COLO668 (cell line): ENCODE results near the gene ENO2.
A peak's percentile ranks its signal among the peaks of the same experiment; 100 is the strongest.
"Not testable (repeated sequence)": the region's sequence is repeated elsewhere in the genome, so short reads cannot be mapped to it uniquely, and the experiment has no call there.

ENCODE experiments used
- DNase-seq: peaks from one replicate; lab custom pipeline; 2025; ENCODE audit not compliant: unreplicated experiment; lab: John Stamatoyannopoulos, UW

The ENO2 gene

GRCh38 chr12:6886206-6886999 is 28.0 kb upstream of the ENO2 start:
- not testable (repeated sequence) for DNase-seq

GRCh38 chr12:6887460-6887859 is 26.9 kb upstream of the ENO2 start:
- no peak for DNase-seq

- no peak for DNase-seq
These were observed 26.0 kb upstream of the ENO2 start for GRCh38 chr12:6888360-6888759.

- not testable (repeated sequence) for DNase-seq
These were observed 25.6 kb upstream of the ENO2 start for GRCh38 chr12:6888794-6889193.

GRCh38 chr12:6889775-6890573 is 24.4 kb upstream of the ENO2 start:
- not testable (repeated sequence) for DNase-seq

GRCh38 chr12:6890789-6891645 is 23.4 kb upstream of the ENO2 start:
- DNase-seq, result peak; percentile 96

GRCh38 chr12:6891646-6892001 is 22.8 kb upstream of the ENO2 start:
- DNase-seq, result no peak

GRCh38 chr12:6892683-6893082 is 21.7 kb upstream of the ENO2 start:
- DNase-seq, result not testable (repeated sequence)

- DNase-seq, result no peak
These were observed 20.1 kb upstream of the ENO2 start for GRCh38 chr12:6894321-6894720.

GRCh38 chr12:6896846-6897435 is 17.4 kb upstream of the ENO2 start:
- no peak for DNase-seq

GRCh38 chr12:6899427-6899826 is 15.0 kb upstream of the ENO2 start:
- DNase-seq, result no peak

GRCh38 chr12:6899837-6900519 is 14.4 kb upstream of the ENO2 start:
- DNase-seq, result no peak

GRCh38 chr12:6902448-6902847 is 11.9 kb upstream of the ENO2 start:
- no peak for DNase-seq

- no peak for DNase-seq
These were observed 10.7 kb upstream of the ENO2 start for GRCh38 chr12:6903722-6904121.

- DNase-seq, result peak; percentile 94
These were observed 9.8 kb upstream of the ENO2 start, which contains the start of gene LRRC23 for GRCh38 chr12:6904280-6905276. TSS of gene LRRC23 (plus strand) at chr12:6904822. CDS start at chr12:6905634, 812 bp downstream.

- no peak for DNase-seq
These were observed 8.9 kb upstream of the ENO2 start for GRCh38 chr12:6905414-6906040.

GRCh38 chr12:6908141-6908540 is 6.2 kb upstream of the ENO2 start:
- DNase-seq, result not testable (repeated sequence)

GRCh38 chr12:6909421-6910145 is 4.8 kb upstream of the ENO2 start:
- DNase-seq, result no peak
